Stimulated activated naive CD8-positive, alpha-beta T cell treated with anti-CD3 and anti-CD28 coated beads, Interleukin-15, amount 100 ng/mL, for 72 hours (primary cell): Measurements from ENCODE around the gene ARHGAP5.

Experiments used
- ATAC-seq: fragments of 150-1000 bp; cut with Tn5 transposase; 2 replicates; pipeline ENCODE4 v1.10.0; 2021; ENCODE audit warnings: mild to moderate bottlenecking, moderate library complexity
- DNase-seq, 2 donors: peaks; one replicate each; pipeline ENCODE4 v3.0.0; 2021 to 2022
- H3K27ac Mint-ChIP-seq, 2 donors: one replicate each; pipeline ENCODE4 v1.8.0; 2022; ENCODE audit warnings: mild to moderate bottlenecking in 2 of 2, mixed read lengths in 2 of 2, moderate library complexity in 2 of 2
- H3K27me3 Mint-ChIP-seq: one replicate; pipeline ENCODE4 v1.8.0; 2022; ENCODE audit warnings: mixed read lengths
- H3K4me1 Mint-ChIP-seq: one replicate; pipeline ENCODE4 v1.8.0; 2022; ENCODE audit warnings: mild to moderate bottlenecking, mixed read lengths
- H3K4me3 Mint-ChIP-seq, 2 donors: one replicate each; pipeline ENCODE4 v1.8.0; 2022; ENCODE audit warnings: mild to moderate bottlenecking in 2 of 2, mixed read lengths in 2 of 2, moderate library complexity in 1 of 2
- H3K9me3 Mint-ChIP-seq, 2 donors: one replicate each; pipeline ENCODE4 v1.8.0; 2022; ENCODE audit warnings: mixed read lengths in 2 of 2

ARHGAP5 gene

DNA sequence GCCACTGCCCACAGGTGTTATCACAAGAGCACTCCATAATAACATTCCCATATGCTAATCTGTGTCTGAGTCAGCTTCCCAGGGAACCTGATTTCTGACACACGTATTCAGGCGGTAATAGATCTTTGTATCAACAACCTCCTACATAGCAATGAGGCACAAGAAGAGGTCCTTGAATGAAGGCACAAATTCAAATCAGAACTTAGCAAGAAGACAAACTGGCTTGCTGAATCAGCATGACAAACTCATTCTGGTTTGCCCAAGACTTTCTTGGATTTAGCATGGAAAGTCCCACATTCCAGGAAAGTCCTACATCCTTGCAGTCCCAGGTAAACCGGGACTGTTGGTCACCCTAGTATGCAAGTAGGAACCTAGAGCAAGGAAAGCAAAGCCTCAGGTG lies 90.8 kb downstream of the ARHGAP5 start:
- DNase-seq (no peak), ATAC-seq (no peak)
- peaks cover 8% of the 10 kb centered on the region for H3K4me1 Mint-ChIP-seq
- no peaks in the 10 kb centered on the region for H3K27me3 Mint-ChIP-seq
- H3K9me3 Mint-ChIP-seq = peaks cover 0 to 5% of the 10 kb centered on the region in 2 donors
- H3K27ac Mint-ChIP-seq = no peak overlapping the region
- no peak overlapping the region for H3K4me3 Mint-ChIP-seq

DNA sequence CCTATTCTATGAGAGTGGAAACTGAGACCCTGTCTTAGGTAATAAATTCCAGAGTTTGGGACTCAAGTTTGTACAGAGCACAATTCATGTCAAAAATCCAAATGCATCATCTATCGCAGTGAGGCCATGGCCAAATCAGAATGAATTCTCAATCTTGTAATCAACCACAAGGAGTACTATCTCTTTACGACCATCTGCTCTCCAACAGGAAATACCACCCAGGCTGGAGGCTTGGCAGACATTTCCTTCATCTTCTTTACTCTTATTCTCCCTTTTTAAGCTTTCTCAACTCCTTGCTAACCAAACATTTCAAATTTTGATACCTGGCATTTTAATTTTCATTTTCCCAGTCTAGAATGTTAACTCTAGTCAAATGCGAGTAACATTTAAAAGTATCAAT lies 92.1 kb downstream of the ARHGAP5 start:
- Mint-ChIP-seq H3K27me3 (no peaks in the 10 kb centered on the region), H3K27ac (no peak overlapping the region), H3K9me3 (no peaks in the 10 kb centered on the region), H3K4me3 (no peak overlapping the region), H3K4me1 (peaks cover 8% of the 10 kb centered on the region)
- ATAC-seq (no peak), DNase-seq (no peak)

DNA sequence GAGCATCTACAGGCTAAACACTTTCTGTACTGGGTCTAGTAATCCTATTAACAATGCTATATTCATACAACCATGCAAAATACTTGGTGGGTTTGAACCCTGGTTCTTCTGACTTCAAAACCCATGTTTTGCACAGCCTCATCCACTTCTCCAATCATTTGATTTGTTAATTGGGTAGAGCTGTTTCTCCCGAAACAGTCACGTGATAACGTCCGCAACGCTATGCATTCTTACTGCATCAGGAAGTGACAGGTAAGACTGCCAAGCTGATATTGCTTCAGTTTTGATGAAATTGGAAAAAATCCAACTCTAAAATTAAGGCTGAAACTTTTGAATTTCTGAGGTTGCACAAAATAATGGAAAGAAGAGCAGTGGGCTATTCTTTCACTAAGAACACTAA lies 94.4 kb downstream of the ARHGAP5 start:
- Mint-ChIP-seq H3K4me3 (no peak overlapping the region), H3K4me1 (peaks cover 8% of the 10 kb centered on the region), H3K27ac (no peak overlapping the region), H3K9me3 (no peaks in the 10 kb centered on the region), H3K27me3 (no peaks in the 10 kb centered on the region)
- ATAC-seq = no peak
- DNase-seq = no peak

DNA sequence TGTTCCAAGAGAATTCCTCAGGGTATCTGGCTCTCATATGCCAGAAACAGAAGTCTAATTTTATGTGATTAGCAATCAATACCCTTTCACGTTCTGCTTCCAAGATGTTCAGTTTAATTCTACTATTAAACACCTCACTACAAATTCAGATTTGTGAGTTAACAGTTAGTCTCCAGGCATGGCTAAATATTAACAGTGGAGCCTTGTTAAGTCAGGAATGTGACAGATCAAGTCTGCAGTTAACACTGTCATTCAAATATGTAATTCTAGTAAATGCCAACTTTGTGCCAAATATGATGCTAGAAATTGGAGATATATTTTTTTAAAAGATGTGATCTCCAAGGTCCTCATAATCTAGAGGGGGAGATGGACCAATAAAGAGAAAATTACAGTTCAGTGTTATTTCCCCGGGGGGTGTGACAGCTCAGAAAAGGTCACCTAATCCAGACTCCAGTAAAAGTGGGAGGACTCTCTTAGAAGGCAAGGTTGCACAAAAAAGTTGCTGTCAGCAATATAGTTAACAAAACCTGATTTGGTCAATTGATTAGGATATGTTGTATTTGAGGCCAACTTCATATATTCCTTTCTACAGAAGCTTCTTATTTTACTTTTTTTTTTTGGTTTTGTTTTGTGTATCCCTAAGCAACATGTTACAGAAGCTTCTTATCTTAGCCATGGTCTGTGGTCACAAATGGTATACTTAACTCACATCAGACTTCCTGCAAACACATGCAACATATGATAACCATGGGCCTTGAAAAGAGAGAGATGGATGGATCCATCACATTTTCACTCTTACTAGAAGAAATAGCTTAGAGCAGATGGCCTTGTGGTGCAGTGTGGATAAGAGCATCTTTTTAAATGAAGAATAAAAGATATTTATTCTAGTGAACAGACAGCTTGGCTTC lies 106.3 kb downstream of the ARHGAP5 start:
- H3K27ac Mint-ChIP-seq = no peak overlapping the region
- ATAC-seq (no peak), DNase-seq (no peak)
- no peak overlapping the region for H3K4me3 Mint-ChIP-seq
- H3K4me1 Mint-ChIP-seq = peaks cover 7% of the 10 kb centered on the region
- H3K9me3 Mint-ChIP-seq = peaks cover 10 to 13% of the 10 kb centered on the region in 2 donors
- H3K27me3 Mint-ChIP-seq = peaks cover 25% of the 10 kb centered on the region

DNA sequence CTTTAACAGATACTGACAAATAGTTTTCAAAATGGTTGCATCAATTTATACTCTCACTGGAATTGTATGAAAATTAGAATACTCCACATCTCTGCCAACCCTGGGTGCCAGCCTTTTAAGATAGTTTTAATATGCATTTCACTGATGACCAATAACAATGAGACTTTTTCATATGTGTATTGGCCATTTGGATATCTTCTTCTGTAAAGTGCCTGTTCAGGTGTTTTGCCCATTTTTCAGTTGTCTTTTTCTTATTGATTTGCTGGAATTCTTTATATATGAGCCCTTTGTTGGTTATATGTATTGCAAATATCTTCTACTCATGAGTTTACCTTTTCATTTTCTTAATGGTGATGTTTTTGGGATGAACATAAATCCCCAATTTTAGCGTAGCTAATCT lies 108.0 kb downstream of the ARHGAP5 start:
- ATAC-seq = no peak
- Mint-ChIP-seq H3K27ac (no peak overlapping the region), H3K9me3 (peaks cover 0 to 5% of the 10 kb centered on the region in 2 donors), H3K4me3 (no peak overlapping the region), H3K27me3 (peaks cover 15% of the 10 kb centered on the region), H3K4me1 (peaks cover 7% of the 10 kb centered on the region)
- DNase-seq = no peak

DNA sequence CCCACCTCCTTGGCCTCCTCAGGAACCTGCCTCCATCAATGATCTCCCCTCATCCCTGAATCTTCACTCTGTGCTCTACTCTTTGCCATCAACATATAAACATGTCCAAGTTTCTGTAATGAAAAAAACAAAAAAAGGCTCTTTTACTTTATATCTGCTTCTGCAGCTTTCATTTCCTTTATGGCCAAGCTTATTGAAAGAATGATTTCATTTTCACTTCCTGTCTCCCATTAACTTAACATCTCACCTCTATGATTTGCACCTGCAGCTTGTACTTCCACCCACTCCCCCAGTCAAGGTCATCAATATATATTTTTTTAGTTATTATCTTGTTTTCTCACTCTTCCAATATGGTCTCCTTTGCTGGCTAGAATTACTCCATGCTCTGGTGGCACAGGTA lies 109.1 kb downstream of the ARHGAP5 start:
- peaks cover 8% of the 10 kb centered on the region for H3K27me3 Mint-ChIP-seq
- ATAC-seq (no peak), DNase-seq (no peak)
- H3K4me1 Mint-ChIP-seq = peaks cover 7% of the 10 kb centered on the region
- no peaks in the 10 kb centered on the region for H3K9me3 Mint-ChIP-seq
- H3K4me3 Mint-ChIP-seq = no peak overlapping the region
- peak overlapping the region in 1 of 2 donors; percentile 3 for H3K27ac Mint-ChIP-seq

DNA sequence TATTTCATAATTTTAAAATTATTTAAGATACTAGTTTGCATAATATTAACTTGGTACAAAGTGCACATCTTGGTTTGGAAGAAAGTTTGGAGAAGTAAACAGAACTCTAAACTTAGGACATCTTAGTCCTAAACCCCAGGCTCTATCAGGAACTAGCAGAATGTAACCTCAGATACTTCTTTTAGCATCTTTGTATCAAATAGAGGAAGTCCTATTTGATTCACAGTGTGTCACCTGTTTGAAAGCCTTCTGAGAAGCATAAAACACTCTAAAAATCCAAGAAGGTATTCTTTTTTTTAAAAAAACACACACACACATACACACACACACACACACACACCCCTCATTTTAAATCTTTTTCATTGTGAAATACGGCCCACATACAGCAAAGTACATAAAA lies 112.7 kb downstream of the ARHGAP5 start:
- DNase-seq (no peak), ATAC-seq (no peak)
- Mint-ChIP-seq H3K27ac (no peak overlapping the region), H3K4me1 (peaks cover 13% of the 10 kb centered on the region), H3K27me3 (no peaks in the 10 kb centered on the region), H3K9me3 (no peaks in the 10 kb centered on the region), H3K4me3 (no peak overlapping the region)

DNA sequence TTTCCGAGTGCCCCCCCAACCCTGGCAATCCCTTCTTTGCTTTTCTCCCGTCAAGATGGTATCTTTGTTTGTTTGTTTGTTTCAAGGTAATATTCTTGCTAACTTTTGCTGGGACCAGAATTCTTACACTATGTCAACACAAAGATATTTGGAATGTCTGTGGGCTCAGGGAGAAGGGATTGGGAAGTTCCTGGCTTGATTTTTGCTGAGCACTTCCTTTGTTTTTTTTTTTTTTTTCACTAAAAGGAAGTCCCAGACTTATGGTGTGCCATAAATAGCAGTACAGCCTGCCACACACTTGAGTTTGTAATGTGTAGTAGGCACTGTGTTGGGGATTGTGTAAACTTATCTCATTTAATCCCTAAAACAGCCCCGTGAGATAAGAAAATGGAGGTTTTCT lies 113.6 kb downstream of the ARHGAP5 start:
- Mint-ChIP-seq H3K9me3 (no peaks in the 10 kb centered on the region), H3K4me3 (no peak overlapping the region), H3K27ac (no peak overlapping the region), H3K27me3 (no peaks in the 10 kb centered on the region), H3K4me1 (peaks cover 13% of the 10 kb centered on the region)
- no peak for DNase-seq
- no peak for ATAC-seq

DNA sequence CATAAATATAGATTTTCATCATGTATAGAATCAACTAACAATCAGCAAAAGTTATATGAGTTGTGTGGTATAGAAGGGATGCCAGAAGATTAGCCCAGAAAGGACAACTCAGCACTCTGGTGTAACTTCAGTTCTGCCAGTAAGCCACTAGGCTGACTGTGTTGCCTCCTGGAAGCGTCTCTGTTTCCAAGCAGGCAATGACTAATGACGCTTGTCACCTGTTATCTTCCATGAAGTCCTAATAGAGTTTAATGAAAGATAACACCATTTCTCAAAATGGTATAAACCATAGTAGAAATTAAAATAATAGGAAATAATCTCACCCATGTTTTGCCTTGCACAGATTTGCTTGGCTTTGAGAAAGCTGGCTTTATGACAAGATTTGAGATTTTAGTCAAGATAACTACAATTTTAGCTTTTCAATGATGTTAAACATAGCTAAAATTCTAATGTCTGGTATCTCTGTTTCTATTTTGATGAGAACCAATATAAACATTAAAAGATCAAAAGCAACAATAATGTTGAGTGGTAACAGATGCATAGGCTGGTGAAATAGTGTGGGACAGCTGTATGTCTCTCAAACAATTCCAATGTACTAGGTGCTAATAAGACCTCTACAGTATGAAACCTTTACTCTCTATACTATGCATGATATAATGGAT lies 115.7 kb downstream of the ARHGAP5 start:
- no peak overlapping the region for H3K4me3 Mint-ChIP-seq
- ATAC-seq (no peak), DNase-seq (no peak)
- H3K27ac Mint-ChIP-seq = no peak overlapping the region
- H3K27me3 Mint-ChIP-seq = no peaks in the 10 kb centered on the region
- H3K4me1 Mint-ChIP-seq = peaks cover 11% of the 10 kb centered on the region
- H3K9me3 Mint-ChIP-seq = no peaks in the 10 kb centered on the region

DNA sequence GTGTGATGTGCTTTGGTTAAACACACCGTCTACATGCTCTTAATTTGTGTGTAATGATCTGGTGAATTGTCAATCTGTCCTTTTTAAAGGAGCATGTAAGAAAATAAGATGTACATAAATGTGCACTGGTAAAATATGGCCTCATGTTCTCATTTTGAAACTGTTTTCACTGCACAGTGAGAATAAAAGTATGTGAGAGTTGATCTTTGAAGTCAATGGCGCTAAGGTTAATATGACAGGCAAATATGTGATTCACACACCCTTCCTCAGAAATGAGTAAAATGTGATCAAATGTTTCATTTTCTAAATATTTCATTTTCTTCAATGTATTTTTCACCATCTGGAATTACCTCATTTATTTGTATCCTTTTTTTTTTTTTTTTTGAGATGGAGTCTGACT lies 116.4 kb downstream of the ARHGAP5 start:
- no peaks in the 10 kb centered on the region for H3K27me3 Mint-ChIP-seq
- no peaks in the 10 kb centered on the region for H3K9me3 Mint-ChIP-seq
- ATAC-seq (peak; percentile 78), DNase-seq (no peak)
- H3K27ac Mint-ChIP-seq = no peak overlapping the region
- no peak overlapping the region for H3K4me3 Mint-ChIP-seq
- H3K4me1 Mint-ChIP-seq = peaks cover 14% of the 10 kb centered on the region

DNA sequence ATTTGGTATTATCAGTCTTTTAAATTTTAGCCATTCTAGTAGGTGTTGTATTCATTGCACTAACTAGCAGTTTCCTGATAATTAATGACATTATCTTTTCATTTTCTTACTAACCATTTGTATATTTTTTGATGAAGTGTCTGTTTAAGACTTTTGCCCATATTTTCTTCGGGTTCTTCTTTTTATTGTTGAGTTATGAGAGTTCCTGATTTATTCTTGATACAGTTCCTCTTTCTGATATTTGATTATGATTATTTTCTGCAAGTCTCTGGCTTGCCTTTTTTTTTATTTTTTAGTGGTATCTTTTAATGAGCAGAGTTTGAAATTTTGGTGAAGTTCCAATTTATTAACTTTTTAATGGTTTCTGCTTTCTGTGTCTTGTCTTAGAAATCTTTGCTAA lies 118.5 kb downstream of the ARHGAP5 start:
- Mint-ChIP-seq H3K27ac (no peak overlapping the region), H3K27me3 (no peaks in the 10 kb centered on the region), H3K4me1 (peaks cover 19% of the 10 kb centered on the region), H3K4me3 (no peak overlapping the region), H3K9me3 (no peaks in the 10 kb centered on the region)
- DNase-seq (no peak), ATAC-seq (no peak)

DNA sequence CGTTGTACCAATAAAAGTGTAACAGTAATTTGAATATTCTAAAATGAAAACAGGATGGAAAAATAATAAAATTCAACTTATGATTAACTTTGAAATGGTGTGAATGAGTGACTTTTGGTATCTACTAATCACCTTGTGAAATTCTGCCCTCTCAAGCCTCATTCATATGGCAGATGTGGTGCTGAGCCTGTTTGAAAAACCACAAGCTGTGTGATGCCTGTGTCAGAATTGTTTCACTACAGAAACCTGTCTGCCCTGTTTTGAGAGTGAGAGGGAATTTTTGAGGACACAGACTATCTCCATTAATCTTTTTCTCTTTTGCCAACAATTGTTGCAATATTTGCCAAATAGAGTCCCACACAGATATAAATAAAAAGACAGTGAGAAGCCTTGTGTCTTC lies 120.8 kb downstream of the ARHGAP5 start:
- peak overlapping the region in 1 of 2 donors; percentile 47 for H3K4me3 Mint-ChIP-seq
- no peaks in the 10 kb centered on the region for H3K27me3 Mint-ChIP-seq
- peaks cover 19% of the 10 kb centered on the region for H3K4me1 Mint-ChIP-seq
- DNase-seq = peak in 1 of 2 donors; percentile 42
- H3K9me3 Mint-ChIP-seq = no peaks in the 10 kb centered on the region
- ATAC-seq = peak; percentile 45
- peak overlapping the region in 1 of 2 donors; percentile 80 for H3K27ac Mint-ChIP-seq

DNA sequence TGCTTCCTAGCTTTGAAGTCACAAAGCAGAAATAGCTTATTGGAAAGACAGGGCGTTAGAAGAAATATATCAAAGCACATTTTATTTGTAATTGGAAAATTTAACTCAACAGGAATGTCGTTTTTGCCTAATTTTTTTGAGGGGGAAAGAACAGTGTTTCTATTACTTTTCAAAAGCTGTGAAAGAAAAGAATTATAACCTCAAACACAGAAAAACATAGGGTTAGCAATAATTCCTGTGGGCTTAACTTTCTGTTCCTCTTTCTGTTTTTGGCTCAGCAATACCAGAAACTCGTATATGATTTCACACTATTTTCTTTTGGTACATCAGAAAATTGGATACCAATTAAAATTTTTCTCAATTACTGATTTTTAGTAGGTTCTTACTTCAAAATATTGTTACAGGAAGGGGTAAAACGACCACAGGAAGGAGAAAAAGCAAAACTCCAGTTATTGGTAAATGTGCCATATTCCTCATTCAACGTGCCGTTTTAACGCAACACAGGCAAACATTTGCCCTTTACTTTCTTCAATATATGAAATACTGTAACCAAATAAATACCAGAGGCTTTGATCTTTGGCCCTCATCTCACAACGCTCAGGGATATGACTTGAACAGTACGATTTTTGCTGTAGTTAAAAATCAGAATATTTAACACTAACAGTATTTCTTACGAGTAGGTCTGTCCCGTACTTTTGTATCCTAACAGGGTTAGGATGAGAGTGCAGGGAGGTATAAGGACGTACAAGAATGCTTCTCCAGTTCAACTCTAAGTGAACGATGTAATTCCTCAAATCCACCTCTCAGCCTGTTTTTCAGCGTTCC lies 123.5 kb downstream of the ARHGAP5 start:
- ATAC-seq = no peak
- Mint-ChIP-seq H3K27ac (peak overlapping the region; percentile 100), H3K27me3 (no peaks in the 10 kb centered on the region), H3K4me3 (peak overlapping the region; percentile 86 to 97), H3K4me1 (peaks cover 26% of the 10 kb centered on the region), H3K9me3 (no peaks in the 10 kb centered on the region)
- no peak for DNase-seq

DNA sequence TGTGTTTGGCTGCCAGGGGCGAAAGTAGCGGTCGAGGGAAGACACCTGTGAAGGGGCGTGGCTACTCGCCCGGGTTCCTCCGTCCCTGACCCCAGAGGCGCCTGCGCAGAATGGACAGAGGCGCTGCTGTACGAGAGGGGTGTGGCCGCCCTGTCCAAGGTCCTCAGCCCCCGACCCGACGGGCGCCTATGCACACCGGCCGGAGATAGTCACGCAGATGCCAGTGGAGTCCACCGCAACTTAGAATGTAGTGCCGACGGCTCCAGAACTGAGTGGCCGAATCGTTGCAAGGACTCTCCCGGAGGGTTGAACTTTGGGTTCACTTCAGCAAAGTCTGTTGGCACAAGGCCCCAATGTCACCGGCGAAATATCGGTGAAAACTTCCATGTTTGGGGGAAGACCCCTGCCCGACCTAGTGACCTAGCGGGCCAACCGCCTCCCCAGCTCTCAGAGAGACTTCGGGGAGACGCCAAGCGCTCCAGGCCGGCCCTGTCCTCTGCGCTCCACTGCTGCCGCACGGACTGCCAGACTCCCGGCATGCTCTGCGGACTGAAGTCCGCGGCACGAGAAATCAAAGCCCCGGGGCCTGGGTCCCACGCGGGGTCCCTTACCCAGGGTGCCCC lies 124.2 kb downstream of the ARHGAP5 start:
- peak; percentile 84 to 88 for DNase-seq
- Mint-ChIP-seq H3K27ac (peak overlapping the region; percentile 100), H3K4me1 (peaks cover 33% of the 10 kb centered on the region), H3K9me3 (no peaks in the 10 kb centered on the region), H3K4me3 (peak overlapping the region; percentile 86 to 97), H3K27me3 (no peaks in the 10 kb centered on the region)
- ATAC-seq = peak; percentile 69

DNA sequence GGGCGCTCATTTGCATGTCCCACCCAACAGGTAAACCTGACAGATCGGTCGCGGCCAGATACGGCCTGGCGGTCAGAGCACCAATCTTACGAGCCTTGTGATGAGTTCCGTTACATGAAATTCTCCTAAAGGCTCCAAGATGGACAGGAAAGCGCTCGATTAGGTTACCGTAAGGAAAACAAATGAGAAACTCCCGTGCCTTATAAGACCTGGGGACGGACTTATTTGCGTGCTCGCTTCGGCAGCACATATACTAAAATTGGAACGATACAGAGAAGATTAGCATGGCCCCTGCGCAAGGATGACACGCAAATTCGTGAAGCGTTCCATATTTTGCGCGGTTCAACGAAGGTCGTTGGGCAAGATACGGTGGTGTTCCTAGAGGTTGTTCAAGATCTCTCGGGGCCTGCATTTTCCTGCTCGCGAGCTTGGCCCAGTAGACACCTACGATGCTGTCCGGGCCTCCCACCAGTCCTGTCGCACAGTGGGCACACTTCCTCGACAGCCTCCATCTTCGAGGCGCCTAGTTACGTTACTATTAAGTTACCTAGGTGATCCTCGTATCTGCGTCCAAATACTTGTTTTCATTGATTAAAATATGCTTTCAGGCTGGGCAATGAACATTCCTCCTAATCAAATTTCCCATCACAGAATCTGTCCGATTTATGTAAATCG lies 124.8 kb downstream of the ARHGAP5 start, which contains the start of gene RNU6-7:
TSS of gene RNU6-7 (plus strand) at position 230 of the 675 bp plus-strand sequence.
- H3K9me3 Mint-ChIP-seq = no peaks in the 10 kb centered on the region
- DNase-seq (peak in 1 of 2 donors; percentile 85), ATAC-seq (peak; percentile 32)
- H3K4me3 Mint-ChIP-seq = peak within 1 kb of the TSS; percentile 86 to 97
- peaks cover 39% of the 10 kb centered on the region for H3K4me1 Mint-ChIP-seq
- H3K27me3 Mint-ChIP-seq = no peaks in the 10 kb centered on the region
- H3K27ac Mint-ChIP-seq = peak within 1 kb of the TSS; percentile 100
